D721Med (cell line): ENCODE results near the gene PDCL3.

Source experiments
- DNase-seq: peaks from one replicate; pipeline ENCODE4 v3.0.0; 2011; ENCODE audit warnings: low spot score; ENCODE audit not compliant: insufficient read length
- FAIRE-seq: peaks from 2 replicates; lab custom pipeline; 2011; peaks lifted over from hg19 to GRCh38; lab: Jason Lieb, UNC
- CTCF ChIP-seq: IDR thresholded peaks from 2 replicates; pipeline ENCODE4 v1.5.1; 2012; ENCODE audit warnings: mild to moderate bottlenecking, control low read depth; ENCODE audit not compliant: insufficient read depth; ENCODE audit errors: missing control alignments

Gene PDCL3

GRCh38 chr2:100556746-100557145 lies 6.0 kb upstream of the PDCL3 start:
- no peak for TF ChIP-seq CTCF
- DNase-seq (no peak), FAIRE-seq (no peak)

- no peak for TF ChIP-seq CTCF
- DNase-seq: no peak
- no peak for FAIRE-seq
These were observed 2.5 kb upstream of the PDCL3 start for GRCh38 chr2:100560216-100560830.

GRCh38 chr2:100561191-100561590 lies 1.6 kb upstream of the PDCL3 start:
- no peak for FAIRE-seq
- TF ChIP-seq CTCF: no peak
- no peak for DNase-seq

GRCh38 chr2:100563407-100564247 lies 834 bp downstream of the PDCL3 start:
- DNase-seq: no peak
- FAIRE-seq: no peak

GRCh38 chr2:100568989-100569388 lies 6.2 kb downstream of the PDCL3 start:
- DNase-seq (no peak), FAIRE-seq (no peak)
- TF ChIP-seq CTCF: no peak

More at GRCh38 chr2:100563407-100564247, 834 bp downstream of the PDCL3 start:
- no peak for TF ChIP-seq CTCF

- no peak for TF ChIP-seq CTCF
- FAIRE-seq: no peak
- DNase-seq: no peak
These were observed 8.9 kb downstream of the PDCL3 start for GRCh38 chr2:100571668-100572067.

GRCh38 chr2:100577777-100578176 lies 15.0 kb downstream of the PDCL3 start:
- no peak for DNase-seq
- no peak for TF ChIP-seq CTCF
- no peak for FAIRE-seq
